Memory B cell (primary cell): ENCODE data around the gene PAX3.
"Not testable (repeated sequence)": the region's sequence is repeated elsewhere in the genome, so short reads cannot be mapped to it uniquely, and the experiment has no call there.

ENCODE experiments used
- ATAC-seq: fragments of 150-1000 bp; cut with Tn5 transposase; 2 replicates; pipeline ENCODE4 v1.10.0; 2021; ENCODE audit warnings: low read depth, mild to moderate bottlenecking, moderate library complexity
- DNase-seq, 2 donors: peaks; one replicate each; pipeline ENCODE4 v3.0.0; 2022; ENCODE audit warnings: low spot score in 2 of 2
- H3K27ac Mint-ChIP-seq: one replicate; pipeline ENCODE4 v1.8.0; 2022; ENCODE audit warnings: mild to moderate bottlenecking, moderate library complexity, mixed read lengths
- H3K27me3 Mint-ChIP-seq: one replicate; pipeline ENCODE4 v1.8.0; 2022; ENCODE audit warnings: mixed read lengths
- H3K36me3 Mint-ChIP-seq: one replicate; pipeline ENCODE4 v1.8.0; 2022; ENCODE audit warnings: mild to moderate bottlenecking, mixed read lengths
- H3K4me1 Mint-ChIP-seq: one replicate; pipeline ENCODE4 v1.8.0; 2022; ENCODE audit warnings: mixed read lengths
- H3K4me3 Mint-ChIP-seq: one replicate; pipeline ENCODE4 v1.8.0; 2022; ENCODE audit warnings: mild to moderate bottlenecking, moderate library complexity, mixed read lengths
- H3K9me3 Mint-ChIP-seq: one replicate; pipeline ENCODE4 v1.8.0; 2022; ENCODE audit warnings: mixed read lengths

The PAX3 gene

GRCh38 chr2:222169346-222169745, 129.5 kb downstream of the PAX3 start:
- ATAC-seq (no peak), DNase-seq (no peak)
- peaks cover 5% of the 10 kb centered on the region for H3K9me3 Mint-ChIP-seq
- H3K27me3 Mint-ChIP-seq = no peaks in the 10 kb centered on the region
- H3K4me1 Mint-ChIP-seq = no peaks in the 10 kb centered on the region
- H3K4me3 Mint-ChIP-seq = no peak overlapping the region
- H3K27ac Mint-ChIP-seq = no peak overlapping the region
- H3K36me3 Mint-ChIP-seq = no peaks in the 10 kb centered on the region

- no peaks in the 10 kb centered on the region for H3K27me3 Mint-ChIP-seq
- no peaks in the 10 kb centered on the region for H3K4me1 Mint-ChIP-seq
- peaks cover 7% of the 10 kb centered on the region for H3K9me3 Mint-ChIP-seq
- DNase-seq = no peak
- no peaks in the 10 kb centered on the region for H3K36me3 Mint-ChIP-seq
- no peak for ATAC-seq
- no peak overlapping the region for H3K4me3 Mint-ChIP-seq
- no peak overlapping the region for H3K27ac Mint-ChIP-seq
Observed at GRCh38 chr2:222167762-222168161, 131.0 kb downstream of the PAX3 start.

GRCh38 chr2:222160944-222161343, 137.9 kb downstream of the PAX3 start:
- DNase-seq (no peak), ATAC-seq (no peak)
- Mint-ChIP-seq H3K4me1 (no peaks in the 10 kb centered on the region), H3K4me3 (no peak overlapping the region), H3K9me3 (peaks cover 1% of the 10 kb centered on the region), H3K36me3 (no peaks in the 10 kb centered on the region), H3K27ac (no peak overlapping the region), H3K27me3 (no peaks in the 10 kb centered on the region)

- Mint-ChIP-seq H3K27me3 (no peaks in the 10 kb centered on the region), H3K4me1 (no peaks in the 10 kb centered on the region), H3K36me3 (no peaks in the 10 kb centered on the region), H3K27ac (no peak overlapping the region), H3K9me3 (peaks cover 1% of the 10 kb centered on the region), H3K4me3 (no peak overlapping the region)
- ATAC-seq = no peak
- DNase-seq = no peak
Observed at GRCh38 chr2:222160125-222160524, 138.7 kb downstream of the PAX3 start.

GRCh38 chr2:222159221-222159620, 139.6 kb downstream of the PAX3 start:
- no peak for DNase-seq
- no peak for ATAC-seq
- Mint-ChIP-seq H3K4me3 (no peak overlapping the region), H3K36me3 (no peaks in the 10 kb centered on the region), H3K4me1 (no peaks in the 10 kb centered on the region), H3K27ac (no peak overlapping the region), H3K27me3 (no peaks in the 10 kb centered on the region), H3K9me3 (peaks cover 1% of the 10 kb centered on the region)

GRCh38 chr2:222155003-222155664, 143.7 kb downstream of the PAX3 start:
- not testable (repeated sequence) for H3K4me1 Mint-ChIP-seq, H3K4me3 Mint-ChIP-seq, H3K27me3 Mint-ChIP-seq, H3K36me3 Mint-ChIP-seq, DNase-seq, H3K27ac Mint-ChIP-seq, ATAC-seq, H3K9me3 Mint-ChIP-seq
